HG03565 (cell line): Measurements from ENCODE around the gene GFER.
"Not testable (repeated sequence)": the region's sequence is repeated elsewhere in the genome, so short reads cannot be mapped to it uniquely, and the experiment has no call there.

Experiments
- ATAC-seq: cut with Tn5 transposase; IDR thresholded peaks from one replicate; pipeline ENCODE4 v1.9.1; 2021; ENCODE audit warnings: mild to moderate bottlenecking, moderate library complexity; ENCODE audit not compliant: unreplicated experiment

Gene GFER

GRCh38 chr16:2025251-2025650, 41.3 kb downstream of the GFER start:
- no peak for ATAC-seq

DNA sequence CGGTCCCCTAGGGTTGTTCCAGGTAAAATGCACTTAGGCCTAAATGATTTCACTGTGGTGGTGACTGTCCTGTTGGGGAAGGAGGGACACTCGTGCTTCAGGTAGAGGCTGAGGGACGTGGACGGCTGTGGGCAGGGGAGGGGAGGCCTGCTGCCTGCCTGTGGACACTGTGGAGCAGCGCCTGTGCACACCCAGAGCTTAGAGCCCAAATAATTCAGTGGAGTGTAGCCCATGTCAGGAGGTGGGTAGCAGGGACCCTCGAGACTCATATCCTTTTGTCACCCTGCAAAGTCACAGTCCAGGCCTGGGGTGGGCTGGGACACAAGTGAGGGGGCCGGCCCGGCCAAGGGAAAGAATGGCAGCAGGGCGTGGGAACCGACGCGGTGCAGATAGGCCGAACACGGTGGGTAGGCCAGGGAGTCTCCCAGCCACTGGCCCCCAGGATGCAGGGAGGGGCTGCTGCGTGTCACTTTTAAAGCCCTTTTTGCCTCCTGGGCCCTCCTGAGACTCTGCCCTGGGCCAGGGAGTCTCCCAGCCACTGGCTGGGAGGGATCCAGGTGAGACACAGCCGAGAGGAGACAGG, 42.0 kb downstream of the GFER start:
- ATAC-seq = no peak

DNA sequence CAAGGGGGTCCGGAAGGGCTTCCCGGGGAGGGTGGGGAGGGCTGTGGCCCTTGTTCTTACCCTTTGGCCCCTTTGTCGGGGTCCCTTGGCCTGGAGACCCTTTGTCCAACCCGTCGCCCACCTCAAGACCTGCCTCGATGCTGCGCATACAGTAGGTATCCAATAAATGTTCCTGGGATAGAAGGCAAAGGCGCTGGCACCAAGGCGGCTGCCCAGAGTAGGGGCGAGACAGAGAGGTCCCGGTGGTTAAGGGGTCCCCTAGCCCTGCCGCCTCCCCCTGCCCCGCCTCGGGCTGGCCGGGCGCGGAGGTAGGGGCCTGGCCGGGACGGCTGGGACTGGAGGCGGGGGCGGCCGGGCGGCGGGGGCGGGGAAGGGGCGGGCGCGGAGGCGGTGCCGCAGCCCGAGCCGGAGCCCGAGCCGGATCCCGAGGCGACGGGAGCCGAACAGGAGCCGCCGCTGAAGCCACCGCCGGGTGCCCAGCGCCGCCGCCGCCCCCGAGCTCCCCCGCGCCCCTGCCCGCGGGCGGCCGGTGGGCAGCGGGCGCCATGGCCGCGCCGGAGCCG, 42.5 kb downstream of the GFER start, which contains the start of gene NHERF2:
Gene NHERF2 (plus strand): TSS at position 442 of the 563 bp plus-strand sequence. CDS start 104 bp downstream, at position 546.
- no peak for ATAC-seq

DNA sequence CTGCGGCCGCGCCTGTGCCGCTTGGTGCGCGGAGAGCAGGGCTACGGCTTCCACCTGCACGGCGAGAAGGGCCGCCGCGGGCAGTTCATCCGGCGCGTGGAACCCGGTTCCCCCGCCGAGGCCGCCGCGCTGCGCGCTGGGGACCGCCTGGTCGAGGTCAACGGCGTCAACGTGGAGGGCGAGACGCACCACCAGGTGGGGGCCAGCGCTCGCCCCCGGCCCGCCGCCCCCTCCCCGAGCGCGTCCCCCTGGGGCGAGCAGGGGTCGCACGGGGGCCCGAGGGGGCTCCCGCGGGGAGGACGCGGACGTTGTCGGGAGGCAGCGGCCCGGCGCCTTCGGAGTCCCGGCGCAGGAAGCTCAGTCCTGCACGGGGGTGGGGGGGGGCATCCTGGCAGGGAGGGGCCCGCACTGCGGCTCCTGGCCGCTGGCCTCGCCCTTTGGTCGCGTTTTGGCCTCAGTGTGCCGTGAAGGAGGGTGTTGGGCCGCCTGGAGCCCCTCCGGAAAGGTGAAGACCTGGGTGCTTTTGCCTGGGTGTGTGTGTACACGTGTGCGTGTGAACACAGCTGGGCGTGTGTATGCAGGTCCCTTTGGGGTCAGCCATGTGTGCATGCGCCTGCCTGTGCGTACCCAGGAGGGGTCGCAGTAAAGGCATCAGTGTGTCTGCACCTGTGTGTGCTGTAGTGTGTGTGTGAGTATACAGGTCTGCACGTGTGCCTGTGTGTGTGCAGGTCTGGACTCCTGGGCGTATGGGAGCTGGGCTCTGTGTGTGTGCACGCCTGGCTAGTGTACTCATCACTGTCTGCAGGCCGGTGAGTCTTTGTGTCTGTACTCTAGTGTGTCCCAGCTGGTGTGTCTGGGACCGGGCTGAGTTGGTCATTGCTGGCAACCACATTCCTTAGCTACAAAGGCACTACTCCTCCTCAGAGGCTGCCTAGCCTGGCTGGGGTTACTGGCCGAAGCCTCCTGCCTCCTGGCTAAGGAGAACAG, 43.3 kb downstream of the GFER start:
- ATAC-seq = no peak

DNA sequence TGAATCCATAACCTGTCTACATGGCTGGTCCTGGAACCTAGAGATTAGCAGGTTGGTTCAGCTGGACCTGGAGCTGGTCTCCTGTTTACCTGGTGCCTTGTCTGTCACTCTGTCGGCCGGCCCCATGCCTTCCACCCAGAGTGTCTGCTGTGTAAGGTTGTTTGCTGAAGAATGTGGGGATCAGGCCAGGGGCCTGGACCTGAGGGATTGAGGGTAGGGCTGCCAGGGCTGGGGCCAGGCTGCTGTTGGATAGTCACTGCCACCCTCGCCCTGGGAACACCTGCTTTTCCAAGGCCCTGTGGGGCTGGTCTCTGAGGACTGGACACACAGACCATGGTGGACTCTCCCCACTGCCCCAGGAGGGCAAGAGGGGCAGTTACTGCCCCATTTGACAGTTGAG, 44.2 kb downstream of the GFER start:
- ATAC-seq = no peak

GRCh38 chr16:2028620-2029220, 44.7 kb downstream of the GFER start:
- no peak for ATAC-seq

DNA sequence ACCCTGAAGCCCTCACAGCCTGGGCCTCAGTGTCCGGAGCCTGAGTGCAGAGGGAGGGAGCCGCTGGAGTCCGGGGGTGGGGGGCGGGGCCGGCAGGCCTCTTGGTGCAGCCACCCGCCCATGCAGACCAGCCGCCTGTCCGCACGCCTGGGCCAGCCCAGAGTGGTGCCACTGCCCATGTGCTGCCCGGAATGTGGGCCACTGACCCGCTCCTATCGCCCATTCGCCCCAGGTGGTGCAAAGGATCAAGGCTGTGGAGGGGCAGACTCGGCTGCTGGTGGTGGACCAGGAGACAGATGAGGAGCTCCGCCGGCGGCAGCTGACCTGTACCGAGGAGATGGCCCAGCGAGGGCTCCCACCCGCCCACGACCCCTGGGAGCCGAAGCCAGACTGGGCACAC, 45.4 kb downstream of the GFER start:
- no peak for ATAC-seq

GRCh38 chr16:2030036-2030435, 46.0 kb downstream of the GFER start:
- no peak for ATAC-seq

- no peak for ATAC-seq
These were observed 47.1 kb downstream of the GFER start for GRCh38 chr16:2031081-2031577.

DNA sequence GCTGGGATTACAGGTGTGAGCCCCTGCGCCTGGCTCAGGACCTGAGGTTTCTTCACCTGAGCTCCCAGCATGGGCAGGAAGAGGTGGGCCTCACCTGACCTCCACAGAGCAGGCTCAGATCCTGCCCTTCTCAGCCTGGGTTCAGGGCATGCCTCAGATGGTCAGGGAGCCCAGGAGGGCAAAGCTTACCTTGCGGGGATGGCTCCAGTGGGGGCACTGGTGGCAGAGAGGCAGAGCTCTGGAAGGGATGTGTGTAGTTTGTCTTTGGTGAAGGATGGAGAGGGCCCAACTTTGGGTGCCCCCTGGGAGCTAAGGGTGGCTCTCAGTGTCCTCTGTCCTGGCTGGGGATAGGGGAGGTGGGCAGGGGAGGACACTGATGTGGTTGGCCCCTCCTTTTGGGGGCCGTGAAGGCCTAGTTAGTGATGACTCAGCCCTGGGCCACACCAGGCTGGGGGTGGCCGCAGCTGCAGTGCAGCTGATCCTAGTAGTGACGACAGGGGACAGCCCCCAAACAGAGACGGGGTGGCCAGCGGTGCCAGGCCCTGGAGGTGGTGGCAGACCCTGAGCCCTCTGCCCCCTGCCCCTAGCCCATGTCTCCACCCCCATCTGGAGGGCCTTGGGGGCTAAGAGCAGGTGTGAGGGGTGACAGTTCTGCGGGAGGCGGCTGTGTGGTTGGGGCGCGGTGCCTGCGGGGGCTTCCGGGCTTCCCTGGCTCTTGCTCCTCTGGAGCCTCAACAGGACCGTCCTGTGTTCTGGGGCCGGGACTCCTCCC, 48.5 kb downstream of the GFER start:
- no peak for ATAC-seq

DNA sequence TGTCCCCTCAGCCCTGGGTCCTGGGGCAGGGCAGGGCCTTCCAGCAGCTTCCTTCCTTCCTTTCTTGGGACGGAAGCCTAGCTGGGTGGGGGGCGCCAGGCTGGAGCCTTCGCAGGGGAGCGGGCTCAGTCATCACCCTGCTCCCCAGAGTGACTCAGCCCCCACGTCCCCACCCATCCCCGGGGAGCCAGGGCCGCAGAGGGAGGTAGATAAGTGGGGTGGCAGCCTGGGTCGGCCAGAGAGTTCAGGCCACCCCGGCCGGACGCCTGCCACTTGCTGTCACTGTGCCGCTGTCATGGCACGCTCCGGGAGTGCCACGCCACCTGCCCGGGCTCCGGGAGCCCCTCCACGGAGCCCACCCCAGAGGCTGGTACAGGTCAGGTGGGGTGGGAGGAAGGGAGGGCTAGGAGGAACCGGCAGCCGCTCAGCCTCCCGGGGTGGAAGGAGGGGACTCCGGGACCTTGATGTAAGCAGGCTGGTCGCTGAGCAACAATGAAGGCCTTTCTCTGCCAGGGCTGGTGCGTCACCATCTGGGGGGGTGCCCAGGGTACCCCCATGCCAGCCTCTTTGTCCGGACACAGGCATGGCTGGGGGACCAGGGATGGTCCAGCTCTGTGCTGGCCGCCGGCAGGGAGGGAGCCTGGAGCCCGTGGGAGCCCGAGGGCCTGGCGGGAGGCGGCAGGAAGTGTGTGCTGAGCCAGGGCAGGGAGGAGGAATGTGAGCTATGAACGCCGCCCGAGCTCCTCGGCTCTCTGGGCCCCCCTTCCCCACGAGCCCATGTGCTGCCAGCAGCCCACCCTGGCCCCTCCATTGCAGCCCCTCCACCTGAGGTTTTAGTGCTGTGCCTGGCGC, 49.3 kb downstream of the GFER start:
- no peak for ATAC-seq

GRCh38 chr16:2033909-2034695, 50.1 kb downstream of the GFER start:
- ATAC-seq = not testable (repeated sequence)

DNA sequence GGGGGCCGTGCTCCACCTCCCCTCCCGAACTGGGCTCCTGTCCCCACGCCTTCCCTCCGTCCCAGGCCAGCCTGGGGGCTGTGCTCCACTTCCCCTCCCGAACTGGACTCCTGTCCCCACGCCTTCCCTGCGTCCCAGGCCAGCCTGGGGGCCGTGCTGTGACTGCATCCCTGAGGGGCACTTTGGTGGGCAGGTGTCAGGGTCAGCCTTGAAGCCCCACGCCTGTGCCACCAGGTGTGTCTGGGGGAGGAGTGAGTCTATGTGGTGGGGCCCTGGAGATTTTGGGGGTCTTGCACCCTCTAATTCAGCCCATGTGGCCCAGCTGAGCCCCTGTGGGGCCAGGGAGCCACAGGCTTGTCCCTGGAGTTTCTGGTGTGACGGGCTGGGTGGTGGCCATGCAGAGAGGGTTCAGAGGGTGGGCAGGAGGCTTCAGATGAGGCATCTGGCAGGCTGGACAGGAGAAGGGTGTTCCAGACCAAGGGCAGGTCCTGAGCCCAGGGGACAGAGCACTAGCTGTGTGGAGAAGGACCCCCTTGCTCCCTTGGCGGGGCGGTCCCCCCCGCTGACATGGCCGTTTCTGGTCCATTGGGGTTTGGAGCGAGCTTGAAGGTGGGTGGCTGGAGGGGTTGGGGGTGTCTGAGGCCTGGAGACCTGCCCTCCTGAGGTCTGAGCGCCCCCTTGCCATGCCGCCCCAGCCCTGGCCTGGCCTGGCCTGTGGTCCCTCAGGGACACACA, 50.9 kb downstream of the GFER start:
- ATAC-seq = no peak

- no peak for ATAC-seq
These were observed 51.6 kb downstream of the GFER start for GRCh38 chr16:2035431-2036199.

- no peak for ATAC-seq
These were observed 52.4 kb downstream of the GFER start for GRCh38 chr16:2036200-2036966.

DNA sequence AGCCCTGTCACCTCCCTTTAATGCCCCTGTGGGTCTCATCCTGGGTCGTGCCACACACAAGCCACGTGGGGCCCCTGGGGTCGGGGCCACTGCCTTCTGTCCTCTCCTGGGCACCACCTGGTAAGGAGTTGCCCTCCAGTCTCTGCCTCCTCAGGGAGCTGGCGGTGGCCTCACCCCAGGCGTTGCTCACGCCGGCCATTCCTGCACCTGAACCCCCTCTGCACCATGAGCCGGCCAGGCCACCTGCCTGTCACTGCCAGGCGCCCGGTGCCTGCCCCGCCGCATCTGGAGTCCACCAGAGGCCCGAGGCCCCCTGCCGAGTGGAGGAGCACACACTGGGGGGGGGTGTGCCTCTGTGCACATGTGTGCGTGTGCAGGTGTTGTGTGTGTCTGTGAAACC, 53.1 kb downstream of the GFER start:
- ATAC-seq = no peak
